Measurements from ENCODE around the gene NAT8L. TPM values are rescaled to one million over a fixed set of nuclear protein-coding genes. Genes with fewer than 3 reads are reported as not detected.
"Not testable (repeated sequence)": the region's sequence is repeated elsewhere in the genome, so short reads cannot be mapped to it uniquely, and the experiment has no call there.

The NAT8L gene
- polyA plus RNA-seq, 1 donor from 2014 or later = 12.6 TPM

DNA sequence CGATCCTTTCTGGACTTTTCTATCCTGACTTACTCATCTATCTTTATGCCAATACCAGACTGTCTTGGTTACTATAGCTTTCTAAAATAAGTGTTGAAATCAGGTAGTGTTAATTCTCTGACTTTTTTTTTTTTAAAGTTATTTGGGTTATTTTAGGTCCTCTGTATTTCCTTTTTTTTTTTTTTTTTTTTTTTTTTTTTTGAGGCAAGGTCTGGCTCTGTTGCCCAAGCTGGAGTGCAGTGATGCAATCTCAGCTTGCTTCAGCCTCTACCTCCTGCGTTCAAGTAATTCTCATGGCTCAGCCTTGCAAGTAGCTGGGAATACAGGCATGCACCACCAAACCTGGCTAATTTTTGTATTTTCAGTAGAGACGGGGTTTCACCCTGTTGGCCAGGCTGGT lies 47.5 kb upstream of the NAT8L start:
- Histone ChIP-seq H3K79me2 (replicated peaks; ENCODE audit: insufficient read depth, low read length) (peaks cover 17% of the 10 kb centered on the region), H3F3A (ENCODE audit: insufficient read depth, low read length, poor library complexity, severe bottlenecking) (peaks cover 6% of the 10 kb centered on the region), H4K20me1 (ENCODE audit: insufficient read depth) (no peaks in the 10 kb centered on the region), H3K9me2 (ENCODE audit: insufficient read depth, low read length) (no peaks in the 10 kb centered on the region), H3K36me3 (ENCODE audit: insufficient read depth, low read length) (no peaks in the 10 kb centered on the region), H3K27ac (ENCODE audit: low read length) (no peak overlapping the region), H3K4me2 (ENCODE audit: low read length) (no peak overlapping the region), H2AFZ (ENCODE audit: low read depth, low read length) (no peak overlapping the region), H3K9ac (ENCODE audit: low read length) (no peak overlapping the region), H3K4me3 (ENCODE audit: low read length) (no peak overlapping the region), H3K9me3 (ENCODE audit: low read length) (no peaks in the 10 kb centered on the region), H3K27me3 (ENCODE audit: insufficient read depth, low read depth, low read length) (no peaks in the 10 kb centered on the region)
- TF ChIP-seq RAD21 (conservative IDR thresholded peaks at IDR 0.05) (no peak), EP300 (conservative IDR thresholded peaks at IDR 0.05; ENCODE audit: poor library complexity, severe bottlenecking) (no peak), REST (IDR thresholded peaks at IDR 0.05; ENCODE audit: borderline replicate concordance) (no peak), TAF1 (IDR thresholded peaks at IDR 0.05; ENCODE audit: low read depth) (no peak), EZH2 (IDR thresholded peaks at IDR 0.05; ENCODE audit: borderline replicate concordance, insufficient read depth, low read length, poor library complexity, severe bottlenecking) (no peak), POLR2AphosphoS5 (IDR thresholded peaks at IDR 0.05) (no peak), MXI1 (conservative IDR thresholded peaks at IDR 0.05; ENCODE audit: poor library complexity, severe bottlenecking) (no peak), SMC3 (conservative IDR thresholded peaks at IDR 0.05; ENCODE audit: poor library complexity) (no peak)
- TF ChIP-seq, protein P1, sequence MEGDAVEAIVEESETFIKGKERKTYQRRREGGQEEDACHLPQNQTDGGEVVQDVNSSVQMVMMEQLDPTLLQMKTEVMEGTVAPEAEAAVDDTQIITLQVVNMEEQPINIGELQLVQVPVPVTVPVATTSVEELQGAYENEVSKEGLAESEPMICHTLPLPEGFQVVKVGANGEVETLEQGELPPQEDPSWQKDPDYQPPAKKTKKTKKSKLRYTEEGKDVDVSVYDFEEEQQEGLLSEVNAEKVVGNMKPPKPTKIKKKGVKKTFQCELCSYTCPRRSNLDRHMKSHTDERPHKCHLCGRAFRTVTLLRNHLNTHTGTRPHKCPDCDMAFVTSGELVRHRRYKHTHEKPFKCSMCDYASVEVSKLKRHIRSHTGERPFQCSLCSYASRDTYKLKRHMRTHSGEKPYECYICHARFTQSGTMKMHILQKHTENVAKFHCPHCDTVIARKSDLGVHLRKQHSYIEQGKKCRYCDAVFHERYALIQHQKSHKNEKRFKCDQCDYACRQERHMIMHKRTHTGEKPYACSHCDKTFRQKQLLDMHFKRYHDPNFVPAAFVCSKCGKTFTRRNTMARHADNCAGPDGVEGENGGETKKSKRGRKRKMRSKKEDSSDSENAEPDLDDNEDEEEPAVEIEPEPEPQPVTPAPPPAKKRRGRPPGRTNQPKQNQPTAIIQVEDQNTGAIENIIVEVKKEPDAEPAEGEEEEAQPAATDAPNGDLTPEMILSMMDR (IDR thresholded peaks at IDR 0.05; ENCODE audit: poor library complexity, severe bottlenecking) = no peak

GRCh38 chr4:2015008-2015407 lies 44.1 kb upstream of the NAT8L start:
- no peaks in the 10 kb centered on the region for H3K79me2 ChIP-seq (replicated peaks; ENCODE audit: insufficient read depth, low read length)
- H2AFZ ChIP-seq (ENCODE audit: low read depth, low read length) = no peak overlapping the region
- no peaks in the 10 kb centered on the region for H3K27me3 ChIP-seq (ENCODE audit: insufficient read depth, low read depth, low read length)
- no peaks in the 10 kb centered on the region for H4K20me1 ChIP-seq (ENCODE audit: insufficient read depth)
- no peaks in the 10 kb centered on the region for H3K36me3 ChIP-seq (ENCODE audit: insufficient read depth, low read length)
- no peak overlapping the region for H3K9ac ChIP-seq (ENCODE audit: low read length)
- H3F3A ChIP-seq (ENCODE audit: insufficient read depth, low read length, poor library complexity, severe bottlenecking) = peaks cover 1% of the 10 kb centered on the region
- TF ChIP-seq POLR2AphosphoS5 (IDR thresholded peaks at IDR 0.05) = no peak
- no peak for TF ChIP-seq REST (IDR thresholded peaks at IDR 0.05; ENCODE audit: borderline replicate concordance)
- no peak for TF ChIP-seq RAD21 (conservative IDR thresholded peaks at IDR 0.05)
- TF ChIP-seq EP300 (conservative IDR thresholded peaks at IDR 0.05; ENCODE audit: poor library complexity, severe bottlenecking) = no peak
- TF ChIP-seq, protein P1 (IDR thresholded peaks at IDR 0.05; ENCODE audit: poor library complexity, severe bottlenecking) = no peak
- TF ChIP-seq MXI1 (conservative IDR thresholded peaks at IDR 0.05; ENCODE audit: poor library complexity, severe bottlenecking) = no peak
- H3K4me2 ChIP-seq (ENCODE audit: low read length) = no peak overlapping the region
- no peaks in the 10 kb centered on the region for H3K9me2 ChIP-seq (ENCODE audit: insufficient read depth, low read length)
- no peak overlapping the region for H3K27ac ChIP-seq (ENCODE audit: low read length)
- H3K4me3 ChIP-seq (ENCODE audit: low read length) = no peak overlapping the region
- H3K9me3 ChIP-seq (ENCODE audit: low read length) = no peaks in the 10 kb centered on the region

- H3K27ac ChIP-seq (ENCODE audit: low read length); H3K4me3 ChIP-seq (ENCODE audit: low read length); H3K9ac ChIP-seq (ENCODE audit: low read length); H2AFZ ChIP-seq (ENCODE audit: low read depth, low read length); H3F3A ChIP-seq (ENCODE audit: insufficient read depth, low read length, poor library complexity, severe bottlenecking); H3K9me3 ChIP-seq (ENCODE audit: low read length); H3K4me2 ChIP-seq (ENCODE audit: low read length); H3K27me3 ChIP-seq (ENCODE audit: insufficient read depth, low read depth, low read length); H3K79me2 ChIP-seq (replicated peaks; ENCODE audit: insufficient read depth, low read length); H4K20me1 ChIP-seq (ENCODE audit: insufficient read depth); H3K36me3 ChIP-seq (ENCODE audit: insufficient read depth, low read length); H3K9me2 ChIP-seq (ENCODE audit: insufficient read depth, low read length): not testable (repeated sequence)
These were observed 37.6 kb upstream of the NAT8L start for GRCh38 chr4:2021358-2022018.

Data from neural cell (in vitro differentiated cells).